ENCODE results near the gene COL2A1. TPM values are rescaled to one million over a fixed set of nuclear protein-coding genes. Genes with fewer than 3 reads are reported as not detected.

COL2A1 gene
- total RNA-seq, 1 donor from 2014 or later, result not detected

- no peak for DNase-seq
- intact Hi-C loops (cut with micrococcal nuclease), result no loop called here
- Histone ChIP-seq H3K4me3 (no peak overlapping the region), H3K27me3 (ENCODE audit: low read depth) (peaks cover 23% of the 10 kb centered on the region), H3K27ac (replicated peaks) (no peak overlapping the region), H3K4me1 (peaks cover 34% of the 10 kb centered on the region), H3K36me3 (no peaks in the 10 kb centered on the region), H3K9me3 (replicated peaks) (no peaks in the 10 kb centered on the region)
- no peak for TF ChIP-seq CTCF (IDR thresholded peaks at IDR 0.05; ENCODE audit: borderline replicate concordance)
These were observed 20.5 kb upstream of the COL2A1 start for GRCh38 chr12:48024735-48025134.

- no peak for TF ChIP-seq CTCF (IDR thresholded peaks at IDR 0.05; ENCODE audit: borderline replicate concordance)
- Histone ChIP-seq H3K27ac (replicated peaks) (peak overlapping the region; percentile 65), H3K4me3 (no peak overlapping the region), H3K36me3 (no peaks in the 10 kb centered on the region), H3K4me1 (peaks cover 24% of the 10 kb centered on the region), H3K27me3 (ENCODE audit: low read depth) (peaks cover 23% of the 10 kb centered on the region), H3K9me3 (replicated peaks) (no peaks in the 10 kb centered on the region)
- peak; percentile 70 for DNase-seq
- intact Hi-C loops (cut with micrococcal nuclease), result no loop called here
These were observed 19.1 kb upstream of the COL2A1 start for GRCh38 chr12:48023386-48023785.

- no peak for TF ChIP-seq CTCF (IDR thresholded peaks at IDR 0.05; ENCODE audit: borderline replicate concordance)
- Histone ChIP-seq H3K27ac (replicated peaks) (peak overlapping the region; percentile 65), H3K9me3 (replicated peaks) (no peaks in the 10 kb centered on the region), H3K4me1 (peaks cover 23% of the 10 kb centered on the region), H3K4me3 (no peak overlapping the region), H3K27me3 (ENCODE audit: low read depth) (peaks cover 23% of the 10 kb centered on the region), H3K36me3 (no peaks in the 10 kb centered on the region)
- no peak for DNase-seq
- intact Hi-C loops (cut with micrococcal nuclease), result no loop called here
These were observed 18.6 kb upstream of the COL2A1 start for GRCh38 chr12:48022676-48023385.

- Histone ChIP-seq H3K4me3 (no peak overlapping the region), H3K4me1 (peaks cover 23% of the 10 kb centered on the region), H3K9me3 (replicated peaks) (no peaks in the 10 kb centered on the region), H3K36me3 (no peaks in the 10 kb centered on the region), H3K27ac (replicated peaks) (peak overlapping the region; percentile 31), H3K27me3 (ENCODE audit: low read depth) (peaks cover 20% of the 10 kb centered on the region)
- no peak for DNase-seq
- intact Hi-C loops (cut with micrococcal nuclease), result no loop called here
- no peak for TF ChIP-seq CTCF (IDR thresholded peaks at IDR 0.05; ENCODE audit: borderline replicate concordance)
These were observed 17.9 kb upstream of the COL2A1 start for GRCh38 chr12:48022180-48022521.

GRCh38 chr12:48021485-48022179 lies 17.4 kb upstream of the COL2A1 start:
- Histone ChIP-seq H3K27ac (replicated peaks) (peak overlapping the region; percentile 31), H3K9me3 (replicated peaks) (no peaks in the 10 kb centered on the region), H3K27me3 (ENCODE audit: low read depth) (peaks cover 16% of the 10 kb centered on the region), H3K4me1 (peaks cover 23% of the 10 kb centered on the region), H3K36me3 (no peaks in the 10 kb centered on the region), H3K4me3 (peak overlapping the region; percentile 30)
- no peak for DNase-seq
- no peak for TF ChIP-seq CTCF (IDR thresholded peaks at IDR 0.05; ENCODE audit: borderline replicate concordance)
- intact Hi-C loops (cut with micrococcal nuclease), result no loop called here

All from left ventricle myocardium inferior (tissue), 1 donor.